Esophagus squamous epithelium (tissue), 4 donors: ENCODE measurements around the gene GAS7.

Source experiments
- CTCF ChIP-seq, 6 experiments: fragments of 450-650 bp in 4 of 6; fragments of 200-600 bp in 2 of 6; sonication (generic) in 2 of 6; IDR thresholded peaks; one replicate each; pipeline ENCODE4 v1.5.1; 2016 to 2019; ENCODE audit warnings: antibody characterized with exemption in 6 of 6, mild to moderate bottlenecking in 4 of 6, moderate library complexity in 4 of 6
- POLR2A ChIP-seq, 4 donors: fragments of 450-650 bp; IDR thresholded peaks; one replicate each; pipeline ENCODE4 v1.6.1; 2017; ENCODE audit warnings: antibody characterized with exemption in 4 of 4, mild to moderate bottlenecking in 4 of 4, moderate library complexity in 3 of 4

GRCh38 chr17:10217916-10218315, 19.5 kb upstream of the GAS7 start:
- no peak for TF ChIP-seq CTCF (IDR thresholded peaks at IDR 0.05)
- no peak for TF ChIP-seq POLR2A (IDR thresholded peaks at IDR 0.05)
